Fibroblast of mammary gland (primary cell): Measurements from ENCODE around the gene GLS.

ENCODE experiments used
- DNase-seq: peaks from one replicate; pipeline ENCODE4 v3.0.0-alpha.2; 2010; ENCODE audit warnings: low read depth
- H3K4me3 ChIP-seq: 2 replicates; pipeline ENCODE4 v1.5.1; 2011; ENCODE audit warnings: low read depth, mild to moderate bottlenecking, low read length, moderate library complexity; ENCODE audit not compliant: control insufficient read depth
- CTCF ChIP-seq: conservative IDR thresholded peaks from 2 replicates; pipeline ENCODE4 v1.5.1; 2011; ENCODE audit warnings: low read depth, low read length, inconsistent platforms; ENCODE audit not compliant: control insufficient read depth, insufficient read depth

The GLS gene

DNA sequence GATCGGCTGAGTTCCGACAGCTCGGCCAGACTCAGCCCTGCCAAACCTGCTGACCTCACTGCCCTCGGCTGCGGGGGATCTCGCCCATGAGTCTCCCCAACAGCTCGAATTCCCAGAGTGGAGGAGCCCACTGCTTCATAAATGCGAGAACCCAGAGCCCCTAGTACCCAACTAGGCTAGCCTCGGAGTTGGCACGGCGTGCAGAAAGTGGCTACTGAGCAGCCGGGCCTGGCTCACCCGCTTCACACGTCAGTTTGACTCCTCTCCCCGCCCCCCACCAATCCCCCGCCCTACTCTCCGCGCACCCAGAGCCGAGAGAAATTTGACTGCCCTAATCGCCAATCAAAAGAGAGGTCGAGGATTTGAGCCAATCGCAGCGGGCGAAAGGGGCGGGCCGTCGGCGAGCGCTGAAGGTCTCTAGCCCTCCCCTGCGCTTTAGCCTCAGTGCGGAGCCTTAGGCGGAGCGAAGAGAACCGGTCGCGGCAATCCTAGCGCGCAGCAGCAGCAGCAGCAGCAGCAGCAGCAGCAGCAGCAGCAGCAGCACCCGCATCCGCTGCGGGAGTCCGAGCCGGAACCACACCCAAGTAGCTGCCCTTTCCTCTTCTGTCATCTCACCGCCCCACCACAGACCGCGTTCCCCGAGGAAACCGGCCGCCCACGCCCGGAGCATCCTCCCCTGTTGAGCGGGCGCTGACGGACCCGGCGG, at the start of gene GLS:
GLS (plus strand) TSS at position 444 of the 706 bp plus-strand sequence. CDS start 264 bp downstream, outside the sequence.
- peak within 1 kb of the TSS; percentile 90 for H3K4me3 ChIP-seq
- DNase-seq: peak; percentile 94
- TF ChIP-seq CTCF: no peak

DNA sequence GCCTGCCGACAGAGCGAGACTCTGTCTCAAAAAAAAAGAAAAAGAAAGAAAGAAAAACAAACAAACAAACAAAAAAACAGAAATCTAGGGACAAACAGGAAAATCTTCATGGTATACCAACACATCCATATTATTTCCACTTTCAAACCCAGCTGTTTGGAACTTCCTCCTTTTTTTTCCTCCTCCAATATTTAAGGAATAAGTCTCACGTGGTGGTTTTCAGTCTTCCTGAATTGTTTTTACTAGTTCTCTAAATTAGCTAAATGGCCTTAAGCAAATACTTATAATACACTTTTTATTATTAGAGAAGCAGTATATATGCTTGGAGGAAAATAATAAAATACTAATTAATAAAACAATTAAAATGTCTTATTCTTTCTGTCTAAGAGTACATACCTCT, 48.7 kb upstream of the GLS start:
- H3K4me3 ChIP-seq: no peak overlapping the region
- TF ChIP-seq CTCF: no peak
- DNase-seq: no peak

DNA sequence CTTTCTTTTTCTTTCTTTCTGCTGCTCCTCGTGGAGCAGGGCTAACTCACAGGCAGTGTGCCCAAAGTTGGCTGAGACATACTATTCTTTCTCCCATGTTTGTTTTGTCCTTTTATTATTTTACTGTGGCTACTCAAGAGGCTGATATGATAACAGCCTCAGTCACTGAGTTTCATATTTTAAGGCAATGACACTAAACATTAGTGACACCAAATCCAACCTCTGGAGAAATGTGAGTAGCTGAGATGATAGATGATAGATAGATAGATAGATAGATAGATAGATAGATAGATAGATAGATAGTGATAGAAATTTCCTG, 45.8 kb upstream of the GLS start:
- H3K4me3 ChIP-seq: no peak overlapping the region
- no peak for DNase-seq
- TF ChIP-seq CTCF: no peak

GRCh38 chr2:190835303-190835930, 45.2 kb upstream of the GLS start:
- no peak for TF ChIP-seq CTCF
- no peak overlapping the region for H3K4me3 ChIP-seq
- peak; percentile 87 for DNase-seq

DNA sequence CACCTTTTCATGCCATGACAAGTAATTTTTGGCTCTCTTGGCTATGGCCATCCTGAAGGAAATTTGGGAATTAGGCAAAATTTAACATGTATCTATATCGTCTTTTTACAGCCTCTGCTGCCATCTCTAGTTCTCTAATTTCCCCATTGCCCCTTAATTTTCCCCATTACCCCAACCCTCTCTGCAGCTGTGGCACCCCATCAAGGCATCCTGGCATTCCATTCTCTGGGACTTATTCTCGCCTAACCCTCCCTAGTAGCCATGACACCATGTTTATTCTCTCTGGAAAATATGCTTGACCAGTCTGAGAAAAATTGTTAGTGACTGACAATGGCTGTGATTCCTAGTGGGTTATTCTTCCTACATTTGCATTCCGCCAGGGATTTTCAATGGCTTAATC, 43.9 kb upstream of the GLS start:
- H3K4me3 ChIP-seq: no peak overlapping the region
- no peak for TF ChIP-seq CTCF
- no peak for DNase-seq

DNA sequence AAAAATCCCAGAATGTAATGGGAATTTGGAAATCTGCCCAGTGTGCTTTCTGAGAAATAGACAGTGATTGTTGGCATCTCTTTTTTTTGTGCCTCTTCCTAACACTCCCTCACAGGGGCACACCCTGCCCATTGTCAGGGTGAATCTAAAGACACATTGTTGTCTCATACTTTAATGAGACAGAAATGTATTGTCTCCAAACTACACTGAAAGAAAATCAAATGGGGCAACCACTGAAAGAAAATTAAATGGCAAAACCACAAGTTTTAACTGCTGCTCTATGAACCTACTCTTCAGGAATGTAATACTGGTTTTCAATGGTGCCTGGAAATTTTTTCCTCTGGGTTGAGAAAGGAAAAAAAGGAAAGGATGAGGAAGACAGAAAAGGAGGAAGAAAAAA, 43.2 kb upstream of the GLS start:
- H3K4me3 ChIP-seq: no peak overlapping the region
- DNase-seq: peak; percentile 57
- TF ChIP-seq CTCF: no peak
